ENCODE measurements around the gene NKD2.
"Not testable (repeated sequence)": the region's sequence is repeated elsewhere in the genome, so short reads cannot be mapped to it uniquely, and the experiment has no call there.

NKD2 gene

GRCh38 chr5:1008451-1009358, at the start of gene NKD2:
TSS of gene NKD2 (plus strand) at chr5:1008802. CDS start at chr5:1009058, 256 bp downstream.
- no peak for DNase-seq

- no peak for DNase-seq
These were observed 48.7 kb upstream of the NKD2 start for GRCh38 chr5:959581-960531.

- DNase-seq, result no peak
These were observed 48.1 kb upstream of the NKD2 start for GRCh38 chr5:960551-960950.

- no peak for DNase-seq
These were observed 47.4 kb upstream of the NKD2 start for GRCh38 chr5:961002-961710.

- DNase-seq, result no peak
These were observed 46.8 kb upstream of the NKD2 start for GRCh38 chr5:961711-962240.

GRCh38 chr5:962386-962785, 46.2 kb upstream of the NKD2 start:
- DNase-seq, result no peak

- no peak for DNase-seq
These were observed 45.8 kb upstream of the NKD2 start for GRCh38 chr5:962801-963200.

- no peak for DNase-seq
These were observed 45.3 kb upstream of the NKD2 start for GRCh38 chr5:963310-963672.

- DNase-seq, result no peak
These were observed 44.7 kb upstream of the NKD2 start for GRCh38 chr5:963673-964531.

- DNase-seq, result no peak
These were observed 43.8 kb upstream of the NKD2 start for GRCh38 chr5:964821-965220.

- no peak for DNase-seq
These were observed 42.8 kb upstream of the NKD2 start for GRCh38 chr5:965604-966344.

- no peak for DNase-seq
These were observed 42.3 kb upstream of the NKD2 start for GRCh38 chr5:966345-966710.

- DNase-seq, result no peak
These were observed 41.7 kb upstream of the NKD2 start for GRCh38 chr5:966941-967340.

GRCh38 chr5:968881-969280, 39.7 kb upstream of the NKD2 start:
- no peak for DNase-seq

GRCh38 chr5:969408-969839, 39.2 kb upstream of the NKD2 start:
- DNase-seq, result no peak

- not testable (repeated sequence) for DNase-seq
These were observed 36.0 kb upstream of the NKD2 start for GRCh38 chr5:972575-972974.

- no peak for DNase-seq
These were observed 31.5 kb upstream of the NKD2 start for GRCh38 chr5:976849-977751.

- no peak for DNase-seq
These were observed 30.5 kb upstream of the NKD2 start for GRCh38 chr5:978054-978453.

- DNase-seq, result no peak
These were observed 29.9 kb upstream of the NKD2 start for GRCh38 chr5:978693-979092.
